ENCODE data around the gene CDH4. TPM values are rescaled to one million over a fixed set of nuclear protein-coding genes. Genes with fewer than 3 reads are reported as not detected.

The CDH4 gene
- total and polyA plus RNA-seq, 2 of the 8 experiments (the other 6 are each of a cell fraction or from before 2014, with no cell fraction given): 4.3 to 7.9 TPM

GRCh38 chr20:61554617-61555016, 302.6 kb downstream of the CDH4 start:
- peaks cover 0 to 3% of the 10 kb centered on the region in 2 experiments for H4K20me1 ChIP-seq (replicated peaks in 1 of 2; ENCODE audit: control insufficient read depth in 1 of 2, insufficient read depth in 2 of 2, low read length in 2 of 2)
- WGBS, 2 experiments (ENCODE audit: extremely low coverage in 1 of 2, insufficient coverage in 1 of 2, insufficient read length in 1 of 2, insufficient replicate concordance in 2 of 2, low coverage in 1 of 2, low lambda C conversion rate in 2 of 2, missing lambda C conversion rate in 1 of 2): 93% methylated on average over 10 of the region's 10 CpGs; no CpG with 5 or more reads in 1 of the 2 experiments
- no peak overlapping the region for H3K14ac ChIP-seq (ENCODE audit: insufficient read length)
- H2AFZ ChIP-seq (ENCODE audit: low read length): no peak overlapping the region
- ChIA-PET CTCF (ENCODE audit: partially characterized antibody) (interaction anchor here (0.8 kb wide), 1 partner anchor 13 kb away, joined by 3 read pairs; no protein-coding TSS in a partner anchor), POLR2A (ENCODE audit: partially characterized antibody) (no interaction called here)
- no peak overlapping the region for H2BK120ac ChIP-seq (replicated peaks; ENCODE audit: low read depth, low read length)
- no peak overlapping the region for H2BK15ac ChIP-seq (ENCODE audit: low read length)
- no peak overlapping the region for H3K4ac ChIP-seq (replicated peaks; ENCODE audit: insufficient read length, low read depth, low read length)
- H3K79me2 ChIP-seq (ENCODE audit: control insufficient read depth in 1 of 2, insufficient read depth in 2 of 2, low read length in 2 of 2): no peaks in the 10 kb centered on the region
- H3K9me3 ChIP-seq (ENCODE audit: insufficient read depth in 2 of 2, low read depth in 1 of 2, low read length in 1 of 2): peaks cover 8 to 14% of the 10 kb centered on the region in 2 experiments
- H4K8ac ChIP-seq (ENCODE audit: extremely low read depth, insufficient read depth, low read length): no peak overlapping the region
- 0 out of 7 replicates have a peak overlapping the region, but pooled peaks of 1 of the 4 experiments have one; percentile 19 for H3K9ac ChIP-seq (replicated peaks in 1 of 4; ENCODE audit: extremely low read depth in 1 of 4, low read depth in 3 of 4, low read length in 3 of 4)
- no peak overlapping the region for H3K4me2 ChIP-seq (ENCODE audit: insufficient read depth in 1 of 2, low read depth in 2 of 2, low read length in 2 of 2)
- H2BK20ac ChIP-seq (ENCODE audit: low read length): no peak overlapping the region
- no peak overlapping the region for H4K5ac ChIP-seq (ENCODE audit: insufficient read length, low read depth, low read length)
- no peak overlapping the region for H2BK12ac ChIP-seq (ENCODE audit: low read depth, low read length)
- peaks cover 0 to 2% (median 0%) of the 10 kb centered on the region in 4 experiments; a peak in 3 of 7 replicates for H3K27me3 ChIP-seq (replicated peaks in 1 of 4; ENCODE audit: control insufficient read depth in 3 of 4, extremely low read depth in 1 of 4, insufficient read depth in 3 of 4, low read length in 3 of 4)
- 0 out of 7 replicates have a peak, but pooled peaks cover 0 to under 1% (median 0%) of the 10 kb centered on the region in 4 experiments for H3K4me1 ChIP-seq (replicated peaks in 1 of 4; ENCODE audit: control insufficient read depth in 3 of 4, insufficient read depth in 4 of 4, low read length in 3 of 4)
- no peak overlapping the region for H3K4me3 ChIP-seq (ENCODE audit: extremely low read depth in 1 of 4, insufficient read depth in 2 of 4, low read depth in 3 of 4, low read length in 4 of 4)
- H3K23me2 ChIP-seq (ENCODE audit: low read depth, low read length): no peaks in the 10 kb centered on the region
- H3K56ac ChIP-seq (replicated peaks; ENCODE audit: insufficient read length, low read depth, low read length): no peak overlapping the region
- H4K91ac ChIP-seq (replicated peaks; ENCODE audit: insufficient read length, low read length): no peak overlapping the region
- FAIRE-seq (no peak), DNase-seq (ENCODE audit: low read depth in 1 of 2, low spot score in 2 of 2) (no peak)
- H3K79me1 ChIP-seq (ENCODE audit: low read depth, low read length): no peaks in the 10 kb centered on the region
- TF ChIP-seq TAF1 (IDR thresholded peaks at IDR 0.05; ENCODE audit: low read depth, low read length) (no peak), BRCA1 (IDR thresholded peaks at IDR 0.05; ENCODE audit: low read depth, low read length) (no peak), MAFK (IDR thresholded peaks at IDR 0.05; ENCODE audit: low read depth, low read length) (no peak), HDAC2 (IDR thresholded peaks at IDR 0.05; ENCODE audit: borderline replicate concordance in 1 of 2, low read depth in 2 of 2, low read length in 2 of 2) (no peak)
- no peak overlapping the region for H2BK5ac ChIP-seq (ENCODE audit: low read depth, low read length)
- H3K36me3 ChIP-seq (ENCODE audit: control insufficient read depth in 2 of 4, insufficient read depth in 4 of 4, low read length in 3 of 4): no peaks in the 10 kb centered on the region
- H2AK5ac ChIP-seq (ENCODE audit: low read depth, low read length): no peak overlapping the region
- no peak overlapping the region for H3K23ac ChIP-seq (ENCODE audit: insufficient read length)
- H3K18ac ChIP-seq (ENCODE audit: extremely low read depth, low read length): no peak overlapping the region
- no peak overlapping the region for H3K27ac ChIP-seq (ENCODE audit: low read depth, low read length)

All from H1 (cell line).